Measurements from ENCODE around the gene CYTH1.

DNA sequence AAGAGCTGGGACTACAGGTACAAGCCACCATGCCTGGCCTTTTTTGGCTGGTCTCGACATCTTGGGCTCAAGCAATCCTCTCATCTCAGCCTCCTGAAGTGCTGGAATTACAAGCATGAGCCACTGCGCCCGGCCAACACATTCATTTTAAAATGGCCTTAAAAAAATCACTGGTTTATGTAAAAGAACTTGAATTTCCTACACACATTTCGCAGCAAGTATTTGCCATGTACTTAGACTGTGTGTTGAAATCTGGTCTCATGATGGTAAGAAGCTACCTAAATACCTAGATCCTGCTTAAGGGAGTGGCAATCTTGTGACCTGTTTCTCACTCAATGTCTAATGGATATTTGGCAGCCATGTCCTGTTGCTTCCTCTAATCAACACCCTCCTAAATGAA lies 8.5 kb upstream of the CYTH1 start:
- TF ChIP-seq EZH2 (IDR thresholded peaks at IDR 0.05; ENCODE audit: borderline replicate concordance, insufficient read depth, low read length, poor library complexity, severe bottlenecking) (no peak), TAF1 (IDR thresholded peaks at IDR 0.05; ENCODE audit: low read depth) (no peak), RAD21 (conservative IDR thresholded peaks at IDR 0.05) (no peak), CTCF (IDR thresholded peaks at IDR 0.05; ENCODE audit: poor library complexity, severe bottlenecking) (no peak), EP300 (conservative IDR thresholded peaks at IDR 0.05; ENCODE audit: poor library complexity, severe bottlenecking) (no peak), POLR2AphosphoS5 (IDR thresholded peaks at IDR 0.05) (no peak), SMC3 (conservative IDR thresholded peaks at IDR 0.05; ENCODE audit: poor library complexity) (no peak), MXI1 (conservative IDR thresholded peaks at IDR 0.05; ENCODE audit: poor library complexity, severe bottlenecking) (no peak)
- TF ChIP-seq, protein P1, sequence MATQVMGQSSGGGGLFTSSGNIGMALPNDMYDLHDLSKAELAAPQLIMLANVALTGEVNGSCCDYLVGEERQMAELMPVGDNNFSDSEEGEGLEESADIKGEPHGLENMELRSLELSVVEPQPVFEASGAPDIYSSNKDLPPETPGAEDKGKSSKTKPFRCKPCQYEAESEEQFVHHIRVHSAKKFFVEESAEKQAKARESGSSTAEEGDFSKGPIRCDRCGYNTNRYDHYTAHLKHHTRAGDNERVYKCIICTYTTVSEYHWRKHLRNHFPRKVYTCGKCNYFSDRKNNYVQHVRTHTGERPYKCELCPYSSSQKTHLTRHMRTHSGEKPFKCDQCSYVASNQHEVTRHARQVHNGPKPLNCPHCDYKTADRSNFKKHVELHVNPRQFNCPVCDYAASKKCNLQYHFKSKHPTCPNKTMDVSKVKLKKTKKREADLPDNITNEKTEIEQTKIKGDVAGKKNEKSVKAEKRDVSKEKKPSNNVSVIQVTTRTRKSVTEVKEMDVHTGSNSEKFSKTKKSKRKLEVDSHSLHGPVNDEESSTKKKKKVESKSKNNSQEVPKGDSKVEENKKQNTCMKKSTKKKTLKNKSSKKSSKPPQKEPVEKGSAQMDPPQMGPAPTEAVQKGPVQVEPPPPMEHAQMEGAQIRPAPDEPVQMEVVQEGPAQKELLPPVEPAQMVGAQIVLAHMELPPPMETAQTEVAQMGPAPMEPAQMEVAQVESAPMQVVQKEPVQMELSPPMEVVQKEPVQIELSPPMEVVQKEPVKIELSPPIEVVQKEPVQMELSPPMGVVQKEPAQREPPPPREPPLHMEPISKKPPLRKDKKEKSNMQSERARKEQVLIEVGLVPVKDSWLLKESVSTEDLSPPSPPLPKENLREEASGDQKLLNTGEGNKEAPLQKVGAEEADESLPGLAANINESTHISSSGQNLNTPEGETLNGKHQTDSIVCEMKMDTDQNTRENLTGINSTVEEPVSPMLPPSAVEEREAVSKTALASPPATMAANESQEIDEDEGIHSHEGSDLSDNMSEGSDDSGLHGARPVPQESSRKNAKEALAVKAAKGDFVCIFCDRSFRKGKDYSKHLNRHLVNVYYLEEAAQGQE (IDR thresholded peaks at IDR 0.05; ENCODE audit: borderline replicate concordance), result no peak

Measured in neural cell (in vitro differentiated cells).